GM23338 (cell line): Measurements from ENCODE around the gene CLIC5.

Experiments
- EZH2 ChIP-seq: fragments of 200-600 bp; sonication (generic); IDR thresholded peaks from one replicate; pipeline ENCODE4 v1.8.0; 2017; ENCODE audit warnings: antibody characterized with exemption, mild to moderate bottlenecking, low read depth; ENCODE audit not compliant: unreplicated experiment
- JUNB ChIP-seq: IDR thresholded peaks from one replicate; pipeline ENCODE4 v1.6.1; 2016; ENCODE audit warnings: antibody characterized with exemption; ENCODE audit not compliant: unreplicated experiment
- TF ChIP-seq, protein P1 (sequence below), 2 experiments: fragments of 200-600 bp in 1 of 2; sonication (generic) in 1 of 2; conservative IDR thresholded peaks; 2 replicates each; pipeline versions ENCODE4 v1.5.1 to v1.6.1; 2016 to 2017; ENCODE audit warnings: antibody characterized with exemption in 2 of 2, low read depth in 2 of 2, mild to moderate bottlenecking in 2 of 2, moderate library complexity in 1 of 2

DNA sequence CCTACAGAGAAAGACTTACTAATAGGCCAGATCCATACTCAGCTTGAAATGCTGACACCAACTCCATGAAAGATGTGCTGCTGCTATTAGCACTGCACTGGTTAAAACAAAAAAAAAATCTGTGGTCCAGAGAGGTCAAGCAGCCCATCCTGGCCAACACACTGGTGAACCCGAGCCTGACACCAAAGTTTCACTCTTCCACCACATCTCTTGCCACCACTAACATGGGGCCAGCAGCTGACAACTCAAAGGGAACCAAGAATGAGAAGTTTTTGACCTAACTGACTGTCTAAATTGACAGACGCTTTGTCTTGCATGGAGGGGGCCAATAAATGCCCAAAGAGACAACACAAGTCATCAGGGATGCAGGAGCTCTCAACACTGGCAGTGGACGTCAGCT lies 5.4 kb downstream of the CLIC5 start:
- TF ChIP-seq EZH2, result no peak
- TF ChIP-seq, protein P1, sequence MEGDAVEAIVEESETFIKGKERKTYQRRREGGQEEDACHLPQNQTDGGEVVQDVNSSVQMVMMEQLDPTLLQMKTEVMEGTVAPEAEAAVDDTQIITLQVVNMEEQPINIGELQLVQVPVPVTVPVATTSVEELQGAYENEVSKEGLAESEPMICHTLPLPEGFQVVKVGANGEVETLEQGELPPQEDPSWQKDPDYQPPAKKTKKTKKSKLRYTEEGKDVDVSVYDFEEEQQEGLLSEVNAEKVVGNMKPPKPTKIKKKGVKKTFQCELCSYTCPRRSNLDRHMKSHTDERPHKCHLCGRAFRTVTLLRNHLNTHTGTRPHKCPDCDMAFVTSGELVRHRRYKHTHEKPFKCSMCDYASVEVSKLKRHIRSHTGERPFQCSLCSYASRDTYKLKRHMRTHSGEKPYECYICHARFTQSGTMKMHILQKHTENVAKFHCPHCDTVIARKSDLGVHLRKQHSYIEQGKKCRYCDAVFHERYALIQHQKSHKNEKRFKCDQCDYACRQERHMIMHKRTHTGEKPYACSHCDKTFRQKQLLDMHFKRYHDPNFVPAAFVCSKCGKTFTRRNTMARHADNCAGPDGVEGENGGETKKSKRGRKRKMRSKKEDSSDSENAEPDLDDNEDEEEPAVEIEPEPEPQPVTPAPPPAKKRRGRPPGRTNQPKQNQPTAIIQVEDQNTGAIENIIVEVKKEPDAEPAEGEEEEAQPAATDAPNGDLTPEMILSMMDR (conservative IDR thresholded peaks at IDR 0.05; ENCODE audit: low read depth in 2 of 2), result no peak
- TF ChIP-seq JUNB, result no peak
